ENCODE results near the gene INHBB.

The INHBB gene

DNA sequence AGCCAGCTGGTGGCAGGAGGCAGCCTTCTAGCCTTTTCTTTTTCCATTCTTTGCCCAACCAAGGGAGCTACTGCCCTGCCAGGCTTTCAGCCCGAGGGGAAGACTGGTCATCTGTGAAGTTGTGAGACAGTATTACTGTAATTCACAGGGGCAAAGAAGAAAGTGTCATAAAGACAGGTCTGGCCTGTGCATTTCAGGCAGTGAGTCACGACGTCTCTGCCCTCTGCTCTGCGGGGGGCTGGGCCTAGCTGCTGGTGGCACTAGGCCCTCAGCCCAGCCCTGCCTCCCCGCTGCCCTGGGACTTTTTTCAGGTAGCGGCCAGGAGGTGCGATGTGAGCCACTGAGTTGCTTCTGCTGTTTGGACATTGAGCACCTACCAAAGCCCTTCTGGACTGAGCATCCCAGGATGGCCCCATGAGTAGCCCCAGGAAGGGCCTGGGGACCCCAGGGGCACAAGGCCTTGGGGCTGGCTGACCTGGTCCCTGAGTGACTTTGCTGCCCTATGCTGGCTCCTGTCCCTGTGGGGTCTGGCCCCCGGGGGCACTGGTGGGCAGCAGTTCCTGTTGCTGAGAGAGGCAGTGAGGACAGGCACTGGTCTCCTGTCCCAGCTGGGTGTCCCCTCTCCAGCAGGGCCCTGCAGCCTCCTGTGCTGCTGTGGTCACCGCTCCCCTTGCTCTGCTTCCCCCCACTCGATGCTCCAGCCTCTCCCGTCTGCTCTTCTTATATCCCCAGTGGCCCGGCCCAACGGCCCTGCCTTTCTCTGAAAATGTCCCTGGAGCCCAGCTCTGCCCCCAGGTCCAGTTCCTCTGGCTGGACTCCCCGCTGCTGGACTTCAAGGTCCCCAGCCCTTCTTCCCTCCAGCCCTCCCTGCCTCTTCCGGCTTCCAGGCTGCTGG, 7.0 kb downstream of the INHBB start:
- no peak overlapping the region for H3K4me3 Mint-ChIP-seq
- no peaks in the 10 kb centered on the region for H3K36me3 Mint-ChIP-seq (ENCODE audit: low read depth)
- H3K9me3 Mint-ChIP-seq = no peaks in the 10 kb centered on the region
- H3K27me3 Mint-ChIP-seq (ENCODE audit: low read depth) = peaks cover 33% of the 10 kb centered on the region
- no peaks in the 10 kb centered on the region for H3K4me1 Mint-ChIP-seq (ENCODE audit: low read depth)
- H3K27ac Mint-ChIP-seq = no peak overlapping the region

DNA sequence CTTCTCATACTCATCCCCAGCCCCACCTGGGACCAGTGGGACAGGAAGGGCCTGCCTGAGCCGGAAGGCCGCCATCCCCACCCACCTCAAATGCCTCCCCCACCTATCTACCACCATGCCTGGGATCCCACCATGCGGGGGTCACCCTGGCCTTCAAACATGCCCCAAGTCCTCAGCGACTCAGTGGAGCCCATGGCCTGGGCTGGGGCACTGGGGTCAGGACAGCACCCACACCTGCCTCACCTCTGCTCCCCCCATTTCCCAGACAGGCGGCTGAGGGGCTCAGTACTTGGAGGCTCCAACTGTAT, 7.6 kb downstream of the INHBB start:
- Mint-ChIP-seq H3K27ac (no peak overlapping the region), H3K9me3 (no peaks in the 10 kb centered on the region), H3K36me3 (ENCODE audit: low read depth) (no peaks in the 10 kb centered on the region), H3K4me3 (no peak overlapping the region), H3K27me3 (ENCODE audit: low read depth) (peaks cover 27% of the 10 kb centered on the region), H3K4me1 (ENCODE audit: low read depth) (no peaks in the 10 kb centered on the region)

DNA sequence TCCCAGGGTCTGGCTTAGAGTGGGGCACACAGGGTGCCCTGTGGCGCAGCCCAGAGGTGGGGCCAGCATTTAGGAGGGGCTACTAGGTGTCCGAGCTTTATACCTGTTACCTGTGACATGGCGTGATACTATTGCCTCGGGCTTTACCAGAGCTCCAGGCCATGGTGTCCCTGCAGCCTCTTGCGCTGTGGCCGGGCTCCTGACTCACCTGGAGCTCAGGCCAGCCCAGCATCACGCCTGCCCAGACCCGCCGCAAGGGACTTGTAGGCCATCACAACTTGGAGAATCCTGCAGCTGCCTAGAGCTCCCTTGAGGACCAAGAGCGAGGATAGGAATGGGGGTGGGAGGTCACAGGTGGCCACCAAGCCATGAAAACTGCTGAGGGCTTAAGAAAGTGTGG, 8.0 kb downstream of the INHBB start:
- Mint-ChIP-seq H3K4me1 (ENCODE audit: low read depth) (no peaks in the 10 kb centered on the region), H3K27me3 (ENCODE audit: low read depth) (peaks cover 23% of the 10 kb centered on the region), H3K4me3 (no peak overlapping the region), H3K9me3 (no peaks in the 10 kb centered on the region), H3K36me3 (ENCODE audit: low read depth) (no peaks in the 10 kb centered on the region), H3K27ac (no peak overlapping the region)

DNA sequence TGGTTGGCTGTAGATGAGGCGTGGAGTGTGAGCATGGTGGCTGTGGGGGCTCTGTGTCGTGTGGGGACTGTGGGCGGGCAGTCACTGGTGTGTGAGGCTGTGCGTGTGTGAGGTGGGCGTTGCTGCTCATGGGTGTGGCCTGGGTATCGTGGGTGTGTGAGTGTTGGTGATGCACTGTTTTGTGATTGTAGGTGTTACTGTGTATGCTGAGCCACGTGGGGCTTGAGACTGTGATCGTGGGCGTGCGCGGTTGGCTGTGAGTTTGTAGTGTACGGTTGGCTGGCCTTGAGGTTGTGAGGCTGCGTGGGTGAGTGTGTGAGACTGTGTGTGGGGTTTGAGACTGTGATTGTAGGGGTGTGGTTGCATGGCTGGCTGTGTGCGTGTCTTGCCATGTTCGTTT, 8.5 kb downstream of the INHBB start:
- no peaks in the 10 kb centered on the region for H3K36me3 Mint-ChIP-seq (ENCODE audit: low read depth)
- H3K27ac Mint-ChIP-seq = no peak overlapping the region
- H3K4me3 Mint-ChIP-seq = no peak overlapping the region
- H3K4me1 Mint-ChIP-seq (ENCODE audit: low read depth) = no peaks in the 10 kb centered on the region
- peaks cover 18% of the 10 kb centered on the region for H3K27me3 Mint-ChIP-seq (ENCODE audit: low read depth)
- no peaks in the 10 kb centered on the region for H3K9me3 Mint-ChIP-seq

DNA sequence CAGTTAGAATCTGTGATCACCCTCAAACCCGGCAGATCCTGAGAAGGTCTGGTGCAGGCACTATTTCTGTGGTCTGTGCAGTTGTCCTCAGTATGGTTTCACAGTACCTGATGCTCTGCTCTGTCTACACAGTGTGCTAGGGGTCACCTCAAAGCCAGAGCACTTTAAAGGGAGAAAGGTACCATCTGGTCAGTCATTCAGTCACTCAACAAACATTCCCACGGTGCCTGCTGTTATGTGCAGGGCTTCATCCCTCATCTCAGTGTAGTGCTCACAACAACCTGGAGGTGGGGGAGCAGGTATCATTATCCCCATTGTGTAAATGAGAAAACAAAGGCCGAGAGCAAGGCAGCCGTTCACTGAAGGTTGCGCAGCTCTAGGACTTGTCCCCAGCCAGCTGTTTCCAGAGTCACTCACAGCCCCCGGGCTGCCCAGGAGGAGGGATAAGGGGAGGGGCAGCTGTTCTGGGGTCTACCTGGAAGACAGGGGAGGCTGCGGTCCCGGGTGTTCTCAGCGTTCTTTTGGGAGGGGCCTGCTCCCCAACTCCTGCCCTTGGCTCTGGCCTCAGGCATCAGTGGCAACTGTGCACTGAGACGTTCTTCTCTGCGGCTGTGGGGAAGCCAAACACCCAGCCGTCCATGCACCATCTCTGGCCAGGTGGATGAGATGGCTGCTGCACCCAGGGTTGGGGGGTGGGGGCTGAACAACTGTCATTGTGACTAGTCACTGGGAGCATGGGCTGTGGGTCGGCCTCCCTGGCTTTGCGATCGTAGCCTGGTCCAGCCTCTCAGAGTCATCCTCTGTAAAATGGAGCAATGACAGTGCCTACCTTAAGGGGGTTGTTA, 9.2 kb downstream of the INHBB start:
- Mint-ChIP-seq H3K27ac (no peak overlapping the region), H3K4me1 (ENCODE audit: low read depth) (no peaks in the 10 kb centered on the region), H3K36me3 (ENCODE audit: low read depth) (no peaks in the 10 kb centered on the region), H3K9me3 (no peaks in the 10 kb centered on the region), H3K4me3 (no peak overlapping the region), H3K27me3 (ENCODE audit: low read depth) (peaks cover 11% of the 10 kb centered on the region)

DNA sequence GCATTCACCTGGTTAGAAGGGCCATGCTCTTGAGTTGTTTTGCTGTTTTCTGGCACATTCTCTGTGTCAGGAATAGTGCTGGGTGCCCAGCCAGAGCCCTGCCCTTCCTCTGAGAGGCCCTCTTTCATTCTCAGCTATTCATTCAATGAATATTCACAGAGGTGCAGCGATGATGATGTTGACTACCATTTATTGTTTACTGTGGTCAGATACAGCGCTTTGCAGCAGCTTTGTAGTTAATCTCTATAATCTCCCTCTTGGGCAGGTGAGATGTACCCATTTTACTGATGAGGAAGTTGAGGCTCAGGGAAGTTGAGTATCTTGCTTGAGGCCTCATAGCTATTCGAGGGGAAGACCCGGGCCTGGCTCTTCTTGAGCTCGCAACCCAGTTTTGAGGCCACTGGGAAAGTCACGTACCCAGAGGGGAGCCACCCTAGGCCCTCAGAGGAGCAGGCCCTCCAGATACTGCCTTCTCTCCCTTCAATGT, 9.9 kb downstream of the INHBB start:
- Mint-ChIP-seq H3K4me3 (no peak overlapping the region), H3K27ac (no peak overlapping the region), H3K27me3 (ENCODE audit: low read depth) (peaks cover 6% of the 10 kb centered on the region), H3K9me3 (no peaks in the 10 kb centered on the region), H3K36me3 (ENCODE audit: low read depth) (no peaks in the 10 kb centered on the region), H3K4me1 (ENCODE audit: low read depth) (no peaks in the 10 kb centered on the region)

DNA sequence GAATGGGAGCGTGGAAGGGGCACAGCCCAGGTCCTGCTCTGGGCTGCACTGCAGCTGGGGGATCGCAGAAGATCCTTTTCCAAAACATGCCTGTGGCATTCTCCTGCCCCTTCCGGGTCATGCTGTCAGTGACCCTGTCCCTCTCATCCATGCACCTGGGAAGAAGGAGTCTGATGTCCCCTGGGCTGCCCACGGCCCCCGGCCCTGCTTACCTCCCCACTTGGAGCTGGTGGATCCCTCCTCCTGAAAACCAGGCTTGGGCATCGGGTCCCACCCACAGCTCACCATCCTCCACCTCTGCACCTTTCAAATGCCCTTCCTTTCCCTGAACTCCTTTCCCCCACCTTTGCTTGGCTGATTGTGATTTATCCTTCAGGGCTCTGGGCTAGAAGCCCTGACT, 11.8 kb downstream of the INHBB start:
- Mint-ChIP-seq H3K36me3 (ENCODE audit: low read depth) (no peaks in the 10 kb centered on the region), H3K27me3 (ENCODE audit: low read depth) (no peaks in the 10 kb centered on the region), H3K4me1 (ENCODE audit: low read depth) (no peaks in the 10 kb centered on the region), H3K9me3 (no peaks in the 10 kb centered on the region), H3K27ac (no peak overlapping the region), H3K4me3 (no peak overlapping the region)

DNA sequence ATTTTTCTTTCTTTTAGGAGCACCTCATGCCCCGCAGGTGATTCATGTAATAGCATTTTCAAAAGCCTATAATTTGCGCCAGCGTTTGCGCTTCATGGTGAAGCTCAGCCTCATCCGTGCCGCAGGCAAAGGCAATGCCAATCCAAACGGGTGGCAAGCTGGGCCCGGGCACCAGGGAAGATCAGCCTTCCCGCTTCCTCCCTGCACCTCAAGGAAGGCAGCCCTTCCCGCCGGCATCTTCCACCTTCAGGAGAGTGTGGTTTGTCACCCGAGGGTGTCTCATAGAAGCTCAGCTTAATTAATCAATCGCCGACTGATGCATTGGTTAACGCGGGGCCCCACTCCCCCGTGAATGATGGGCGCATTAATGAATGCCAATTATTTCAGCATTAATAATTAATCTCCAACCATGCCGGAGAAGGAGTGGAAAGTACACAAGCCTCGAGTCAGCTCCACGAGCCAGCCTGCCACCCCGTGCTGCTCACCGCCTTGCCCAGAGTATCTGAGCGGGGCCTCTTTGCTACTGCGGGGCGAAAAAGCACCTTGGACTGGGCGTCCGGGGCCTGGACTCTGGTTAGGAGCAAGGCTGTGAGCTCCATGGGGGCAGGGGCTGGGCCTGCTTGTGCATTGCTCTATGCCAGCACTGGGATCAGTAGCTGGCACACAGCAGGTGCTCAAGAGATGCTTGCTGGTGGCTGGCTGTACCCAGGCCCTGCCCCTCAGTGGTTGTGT, 13.0 kb downstream of the INHBB start:
- no peaks in the 10 kb centered on the region for H3K36me3 Mint-ChIP-seq (ENCODE audit: low read depth)
- H3K27me3 Mint-ChIP-seq (ENCODE audit: low read depth) = no peaks in the 10 kb centered on the region
- H3K27ac Mint-ChIP-seq = no peak overlapping the region
- no peaks in the 10 kb centered on the region for H3K9me3 Mint-ChIP-seq
- H3K4me1 Mint-ChIP-seq (ENCODE audit: low read depth) = no peaks in the 10 kb centered on the region
- H3K4me3 Mint-ChIP-seq = no peak overlapping the region

DNA sequence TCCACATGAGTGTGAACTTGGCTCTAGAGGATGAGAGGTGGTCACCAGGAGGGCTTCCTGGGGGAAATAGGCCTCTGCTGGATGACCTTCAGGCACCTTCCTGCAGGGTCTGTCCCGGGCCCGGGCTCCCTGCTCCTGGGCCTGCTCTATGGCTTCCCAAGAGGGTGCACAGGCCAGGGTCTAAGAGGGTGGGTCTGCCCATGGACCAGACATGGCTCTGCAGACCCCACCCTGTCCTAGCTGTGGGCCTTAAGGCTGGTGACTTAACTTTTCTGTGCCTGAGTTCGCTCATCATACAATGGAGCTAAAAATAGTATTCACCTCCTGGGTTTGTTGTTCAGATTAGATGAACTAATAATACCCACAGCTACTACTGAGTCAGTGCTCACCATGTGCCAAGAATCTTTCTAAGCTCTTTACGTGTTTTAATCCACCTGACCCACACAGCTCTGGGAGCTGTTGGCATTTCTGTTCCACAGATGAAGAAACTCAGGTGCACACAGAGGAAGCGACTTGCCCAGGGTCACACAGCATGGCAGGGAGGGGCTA, 14.4 kb downstream of the INHBB start:
- H3K27me3 Mint-ChIP-seq (ENCODE audit: low read depth) = no peaks in the 10 kb centered on the region
- no peaks in the 10 kb centered on the region for H3K9me3 Mint-ChIP-seq
- no peak overlapping the region for H3K27ac Mint-ChIP-seq
- no peaks in the 10 kb centered on the region for H3K4me1 Mint-ChIP-seq (ENCODE audit: low read depth)
- no peaks in the 10 kb centered on the region for H3K36me3 Mint-ChIP-seq (ENCODE audit: low read depth)
- no peak overlapping the region for H3K4me3 Mint-ChIP-seq

DNA sequence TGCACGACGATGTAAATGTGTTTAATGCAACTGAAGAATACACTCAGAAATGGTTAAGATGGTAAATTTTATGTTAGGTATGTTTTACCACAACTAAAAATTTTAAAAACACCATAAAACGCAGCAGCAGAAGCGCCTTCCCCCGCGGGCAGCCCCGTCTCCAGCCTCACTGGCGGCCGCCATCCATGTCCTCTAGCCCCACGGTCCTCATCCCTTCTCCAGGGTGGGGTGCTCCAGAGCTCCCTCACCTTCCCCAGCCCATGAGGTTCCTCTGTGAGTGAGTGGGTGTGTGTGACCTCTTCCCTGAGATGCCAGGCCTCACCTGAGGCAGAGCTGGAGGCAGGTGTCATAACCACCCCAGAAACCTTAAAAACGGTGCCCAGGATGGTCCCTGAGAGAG, 17.0 kb downstream of the INHBB start:
- Mint-ChIP-seq H3K27me3 (ENCODE audit: low read depth) (peaks cover 9% of the 10 kb centered on the region), H3K9me3 (no peaks in the 10 kb centered on the region), H3K4me1 (ENCODE audit: low read depth) (no peaks in the 10 kb centered on the region), H3K27ac (no peak overlapping the region), H3K36me3 (ENCODE audit: low read depth) (no peaks in the 10 kb centered on the region), H3K4me3 (no peak overlapping the region)

DNA sequence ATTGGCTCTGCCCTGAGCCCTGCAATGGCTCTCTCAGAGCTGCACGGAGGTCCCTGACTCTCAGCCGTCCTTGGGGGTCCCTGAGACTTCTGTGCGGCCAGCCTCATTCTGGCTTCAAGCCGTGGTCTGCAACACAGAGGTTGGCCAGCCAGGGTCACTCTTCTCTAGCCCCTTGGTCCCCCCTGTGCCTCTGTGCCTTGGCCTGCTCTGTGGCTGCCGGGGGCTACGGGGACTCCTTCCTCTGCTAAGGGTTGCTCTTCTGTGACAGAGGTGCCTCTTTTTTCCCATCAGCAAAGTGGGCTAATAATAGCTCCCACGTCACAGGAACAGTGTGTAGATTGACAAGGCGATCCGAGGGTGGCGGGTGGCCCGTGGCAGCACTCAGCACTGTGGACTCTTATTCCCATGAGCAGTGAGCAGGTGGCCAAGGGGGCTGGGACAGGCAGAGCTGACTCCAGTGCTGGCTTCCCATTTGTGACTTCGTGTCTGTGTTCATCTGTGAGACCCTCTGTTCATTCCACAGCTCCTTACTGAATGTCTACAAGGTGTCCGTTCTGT, 19.4 kb downstream of the INHBB start:
- no peaks in the 10 kb centered on the region for H3K36me3 Mint-ChIP-seq (ENCODE audit: low read depth)
- no peaks in the 10 kb centered on the region for H3K9me3 Mint-ChIP-seq
- H3K27me3 Mint-ChIP-seq (ENCODE audit: low read depth) = peaks cover 9% of the 10 kb centered on the region
- H3K4me1 Mint-ChIP-seq (ENCODE audit: low read depth) = no peaks in the 10 kb centered on the region
- no peak overlapping the region for H3K27ac Mint-ChIP-seq
- H3K4me3 Mint-ChIP-seq = no peak overlapping the region

DNA sequence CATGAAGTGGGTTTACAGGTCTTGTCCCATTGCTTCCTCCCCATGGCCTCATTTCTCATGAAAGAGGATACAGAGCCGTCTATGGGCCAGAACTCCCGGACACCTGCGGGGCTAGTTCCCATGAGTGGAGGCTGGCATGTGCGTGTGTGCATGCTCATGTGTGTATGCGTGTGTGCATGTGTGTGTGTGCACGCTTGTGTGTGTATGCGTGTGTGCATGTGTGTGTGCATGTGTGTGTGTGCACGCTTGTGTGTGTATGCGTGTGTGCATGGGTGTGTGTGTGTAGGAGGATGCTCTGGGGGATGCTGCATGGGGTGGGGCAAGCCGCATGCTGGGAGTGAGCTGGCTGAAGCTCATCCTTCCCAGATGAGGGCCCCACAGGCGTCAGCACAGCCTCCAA, 20.8 kb downstream of the INHBB start:
- Mint-ChIP-seq H3K4me3 (no peak overlapping the region), H3K27ac (no peak overlapping the region), H3K9me3 (no peaks in the 10 kb centered on the region), H3K4me1 (ENCODE audit: low read depth) (no peaks in the 10 kb centered on the region), H3K27me3 (ENCODE audit: low read depth) (peaks cover 13% of the 10 kb centered on the region), H3K36me3 (ENCODE audit: low read depth) (no peaks in the 10 kb centered on the region)

DNA sequence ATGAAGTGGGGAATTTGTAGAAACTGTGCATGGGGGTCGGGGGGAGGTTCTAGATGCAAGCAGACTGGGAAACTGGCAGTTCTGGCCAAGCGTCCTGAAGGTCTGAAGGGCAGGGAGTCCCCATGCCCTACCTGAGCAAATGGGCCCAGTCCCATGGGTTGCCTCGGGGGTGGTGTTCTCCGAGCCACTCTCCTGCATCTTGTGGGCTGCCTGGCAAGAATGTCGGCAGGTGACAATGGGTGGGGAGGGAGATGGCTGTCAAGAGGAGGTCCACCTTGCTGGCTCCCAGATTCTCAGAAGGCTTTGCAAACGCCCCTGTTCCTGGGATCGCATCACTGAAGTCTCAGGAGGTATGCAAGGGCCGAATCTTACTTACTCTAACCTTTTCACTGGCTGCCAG, 21.3 kb downstream of the INHBB start:
- Mint-ChIP-seq H3K36me3 (ENCODE audit: low read depth) (no peaks in the 10 kb centered on the region), H3K4me3 (no peak overlapping the region), H3K4me1 (ENCODE audit: low read depth) (no peaks in the 10 kb centered on the region), H3K27ac (no peak overlapping the region), H3K9me3 (no peaks in the 10 kb centered on the region), H3K27me3 (ENCODE audit: low read depth) (peaks cover 13% of the 10 kb centered on the region)

DNA sequence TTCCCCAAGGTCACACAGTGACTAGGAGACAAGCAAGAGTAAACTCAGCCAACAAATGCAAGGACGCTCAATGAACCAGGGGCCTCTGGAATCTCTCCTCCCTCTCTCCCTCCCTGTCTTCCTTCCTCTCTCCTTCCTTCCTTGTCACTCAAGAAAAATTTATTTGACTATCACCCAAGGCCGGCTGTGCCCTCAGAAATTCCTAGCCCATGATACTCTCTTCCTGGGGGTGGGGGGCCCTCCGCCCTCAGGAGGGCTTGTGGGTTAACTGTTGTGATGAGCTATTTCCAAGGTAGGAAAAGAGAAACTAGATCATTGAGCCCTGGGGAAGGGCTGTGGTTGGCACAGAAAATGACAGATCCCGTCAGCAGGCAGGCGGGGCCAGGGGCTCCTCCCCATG, 21.7 kb downstream of the INHBB start:
- Mint-ChIP-seq H3K36me3 (ENCODE audit: low read depth) (no peaks in the 10 kb centered on the region), H3K4me3 (no peak overlapping the region), H3K4me1 (ENCODE audit: low read depth) (no peaks in the 10 kb centered on the region), H3K27ac (no peak overlapping the region), H3K27me3 (ENCODE audit: low read depth) (peaks cover 13% of the 10 kb centered on the region), H3K9me3 (no peaks in the 10 kb centered on the region)

Data from T-helper 1 cell treated with Interleukin-12 subunit alpha and Interleukin-12 subunit beta and Interleukin-4 antibody, amounts not matched to agents 30 μg/mL and 1 μg/mL, for 36 hours (primary cell).